Renal cortical epithelial cell (primary cell): Measurements from ENCODE around the gene WDR5. TPM values are rescaled to one million over a fixed set of nuclear protein-coding genes. Genes with fewer than 3 reads are reported as not detected.
"Not testable (repeated sequence)": the region's sequence is repeated elsewhere in the genome, so short reads cannot be mapped to it uniquely, and the experiment has no call there.

Source experiments
- DNase-seq: peaks from one replicate; pipeline ENCODE4 v3.0.0-alpha.2; 2011; ENCODE audit warnings: low read depth
- total RNA-seq: library from RNA; depleted of rRNA; stranded (reverse); fragments of >200 nt; gene quantifications from 2 replicates; pipeline ENCODE4 v1.2.3, GENCODE V29; 2014

WDR5 gene
- 18.4 and 23.1 TPM in 2 replicates for total RNA-seq

- peak; percentile 54 for DNase-seq
Measured at GRCh38 chr9:134135343-134136117, at the start of gene WDR5. Gene WDR5, plus strand, starts transcription at chr9:134136082. Its CDS starts 3,796 bp downstream, at chr9:134139878.

- no peak for DNase-seq
Measured at GRCh38 chr9:134088063-134088725, 47.7 kb upstream of the WDR5 start.

GRCh38 chr9:134089972-134090371, 45.9 kb upstream of the WDR5 start:
- no peak for DNase-seq

GRCh38 chr9:134099123-134099761, 36.6 kb upstream of the WDR5 start:
- peak; percentile 47 for DNase-seq

GRCh38 chr9:134100040-134100439, 35.8 kb upstream of the WDR5 start:
- DNase-seq: no peak

DNA sequence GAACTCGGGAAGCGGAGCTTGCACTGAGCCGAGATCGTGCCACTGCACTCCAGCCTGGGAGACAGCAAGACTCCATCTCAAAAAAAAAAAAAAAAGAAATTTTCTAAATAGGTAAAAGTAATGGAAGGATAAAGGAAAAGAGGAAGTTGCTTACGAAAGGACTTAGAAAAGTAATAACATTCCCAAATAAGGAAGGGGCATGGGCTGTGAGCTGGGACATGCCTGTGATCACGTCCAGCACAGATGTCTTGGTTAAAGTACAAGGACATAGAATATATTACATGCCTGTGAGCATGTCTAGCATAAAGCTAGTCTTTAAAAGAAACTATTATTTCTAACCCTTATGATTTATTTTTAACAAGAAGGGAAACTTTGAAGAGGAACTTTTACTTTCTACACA, 34.7 kb upstream of the WDR5 start:
- not testable (repeated sequence) for DNase-seq

GRCh38 chr9:134101623-134102149, 34.2 kb upstream of the WDR5 start:
- no peak for DNase-seq

GRCh38 chr9:134103391-134103998, 32.4 kb upstream of the WDR5 start:
- DNase-seq: no peak

- DNase-seq: no peak
Measured at GRCh38 chr9:134111064-134111463, 24.8 kb upstream of the WDR5 start.

DNA sequence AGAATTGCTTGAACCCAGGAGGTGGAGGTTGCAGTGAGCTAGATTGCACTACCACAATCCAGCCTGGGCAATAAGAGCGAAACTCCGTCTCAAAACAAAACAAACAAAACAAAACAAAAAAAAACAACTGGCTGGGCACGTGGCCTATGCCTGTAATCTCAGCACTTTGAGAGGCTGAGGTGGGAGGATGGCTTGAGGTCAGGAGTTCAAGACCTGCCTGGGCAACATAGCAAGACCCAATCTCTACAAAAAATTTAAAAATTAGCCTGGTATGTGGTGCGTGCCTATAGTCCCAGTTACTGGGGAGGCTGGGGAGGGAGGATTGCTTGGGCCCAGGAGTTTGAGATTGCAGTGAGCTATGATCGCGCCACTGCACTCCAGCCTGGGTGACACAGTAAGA, 23.3 kb upstream of the WDR5 start:
- no peak for DNase-seq

- not testable (repeated sequence) for DNase-seq
Measured at GRCh38 chr9:134118972-134119371, 16.9 kb upstream of the WDR5 start.

DNA sequence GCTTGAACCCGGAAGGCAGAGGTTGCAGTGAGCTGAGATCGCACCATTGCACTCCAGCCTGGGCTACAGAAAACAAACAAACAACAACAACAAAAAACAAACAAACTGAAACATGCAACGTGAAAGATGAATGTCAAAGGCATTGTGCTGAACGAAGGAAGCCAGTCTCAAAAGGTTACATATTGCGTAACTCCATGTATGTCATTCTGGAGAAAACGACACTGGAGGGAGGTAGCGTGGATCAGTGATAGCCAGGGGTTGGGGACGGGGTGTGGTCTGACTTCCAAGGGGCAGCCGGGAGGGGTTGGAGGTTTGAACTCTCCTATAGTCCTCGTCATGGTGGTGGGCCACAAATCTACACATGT, 12.1 kb upstream of the WDR5 start:
- DNase-seq: no peak

DNA sequence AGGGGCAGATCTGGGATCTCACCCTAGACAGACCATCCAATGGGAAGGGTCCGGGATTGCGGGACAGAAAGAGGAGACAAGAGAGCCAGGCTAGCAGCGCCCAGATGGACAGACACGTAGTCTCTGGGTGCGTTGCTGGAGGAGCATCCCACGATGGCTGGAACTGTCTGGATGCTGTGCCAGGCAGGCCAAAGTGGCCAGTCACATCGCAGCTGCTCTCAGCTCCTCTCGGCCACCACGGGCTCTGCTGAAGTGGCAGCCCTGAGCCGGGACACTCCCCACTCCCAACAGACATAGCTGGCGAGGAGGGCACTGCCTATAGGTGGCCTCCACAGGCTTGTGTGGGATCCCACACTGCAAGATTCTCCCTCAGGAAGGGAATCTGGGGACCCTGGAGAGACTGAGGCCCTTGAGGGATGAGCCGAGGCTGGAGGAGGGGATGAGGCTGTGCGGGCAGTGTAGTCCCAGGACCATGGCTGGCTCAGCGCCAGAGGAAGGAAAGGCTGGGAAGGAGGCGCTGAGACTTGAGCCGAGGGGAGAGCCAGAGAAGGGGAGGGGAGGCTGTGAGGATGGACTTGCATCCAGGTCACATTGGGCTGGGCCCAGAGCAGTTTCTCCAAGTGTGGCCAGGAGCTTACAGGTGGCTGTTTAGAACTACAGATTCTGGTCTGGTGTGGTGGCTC, 10.3 kb upstream of the WDR5 start:
- DNase-seq: no peak

- DNase-seq: no peak
Measured at GRCh38 chr9:134126373-134126772, 9.5 kb upstream of the WDR5 start.

GRCh38 chr9:134127065-134127580, 8.8 kb upstream of the WDR5 start:
- no peak for DNase-seq

GRCh38 chr9:134127616-134128015, 8.3 kb upstream of the WDR5 start:
- no peak for DNase-seq

- no peak for DNase-seq
Measured at GRCh38 chr9:134128727-134129679, 6.9 kb upstream of the WDR5 start.

- peak; percentile 49 for DNase-seq
Measured at GRCh38 chr9:134130503-134131375, 5.1 kb upstream of the WDR5 start.
